ENCODE results near the gene RNF14.

DNA sequence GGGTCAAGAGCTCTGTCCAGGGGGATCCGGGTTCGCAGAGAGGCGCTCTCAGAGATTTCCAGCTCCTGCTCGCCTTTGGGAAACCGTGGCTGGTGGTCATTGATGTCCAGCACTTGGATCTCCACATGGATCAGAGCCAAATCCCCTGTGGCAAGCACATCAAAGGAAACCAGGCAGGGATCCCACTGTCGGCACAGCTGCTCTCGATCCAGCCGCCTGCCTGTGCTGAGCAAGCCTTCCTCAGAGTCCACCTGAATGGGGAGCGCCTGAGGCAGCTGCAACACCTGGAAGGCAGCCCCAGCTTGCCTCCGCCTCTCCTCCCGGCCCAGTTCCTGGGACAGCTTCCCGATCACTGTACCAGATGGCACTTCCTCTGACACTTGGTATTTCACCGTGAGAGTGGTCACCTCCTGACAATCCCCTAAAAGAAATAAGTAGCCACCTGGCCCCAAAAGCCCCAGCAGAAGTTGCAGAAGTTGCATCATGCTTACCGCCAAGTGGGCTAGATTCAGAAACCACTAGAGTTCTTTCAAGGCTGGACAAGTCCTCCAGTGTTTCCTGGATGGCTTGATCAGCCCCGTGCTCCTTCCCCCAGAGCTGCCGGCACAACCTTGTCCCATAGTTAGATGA, 11.4 kb upstream of the RNF14 start:
- TF ChIP-seq, protein P1, sequence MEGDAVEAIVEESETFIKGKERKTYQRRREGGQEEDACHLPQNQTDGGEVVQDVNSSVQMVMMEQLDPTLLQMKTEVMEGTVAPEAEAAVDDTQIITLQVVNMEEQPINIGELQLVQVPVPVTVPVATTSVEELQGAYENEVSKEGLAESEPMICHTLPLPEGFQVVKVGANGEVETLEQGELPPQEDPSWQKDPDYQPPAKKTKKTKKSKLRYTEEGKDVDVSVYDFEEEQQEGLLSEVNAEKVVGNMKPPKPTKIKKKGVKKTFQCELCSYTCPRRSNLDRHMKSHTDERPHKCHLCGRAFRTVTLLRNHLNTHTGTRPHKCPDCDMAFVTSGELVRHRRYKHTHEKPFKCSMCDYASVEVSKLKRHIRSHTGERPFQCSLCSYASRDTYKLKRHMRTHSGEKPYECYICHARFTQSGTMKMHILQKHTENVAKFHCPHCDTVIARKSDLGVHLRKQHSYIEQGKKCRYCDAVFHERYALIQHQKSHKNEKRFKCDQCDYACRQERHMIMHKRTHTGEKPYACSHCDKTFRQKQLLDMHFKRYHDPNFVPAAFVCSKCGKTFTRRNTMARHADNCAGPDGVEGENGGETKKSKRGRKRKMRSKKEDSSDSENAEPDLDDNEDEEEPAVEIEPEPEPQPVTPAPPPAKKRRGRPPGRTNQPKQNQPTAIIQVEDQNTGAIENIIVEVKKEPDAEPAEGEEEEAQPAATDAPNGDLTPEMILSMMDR (conservative IDR thresholded peaks at IDR 0.05; ENCODE audit: low read length) = no peak
- TF ChIP-seq EZH2phosphoT487 (IDR thresholded peaks at IDR 0.05; ENCODE audit: borderline replicate concordance) = no peak
